Measurements from ENCODE around the gene FBXL7.

- TF ChIP-seq POLR2AphosphoS5 (IDR thresholded peaks at IDR 0.05): no peak
- TF ChIP-seq, protein P1, sequence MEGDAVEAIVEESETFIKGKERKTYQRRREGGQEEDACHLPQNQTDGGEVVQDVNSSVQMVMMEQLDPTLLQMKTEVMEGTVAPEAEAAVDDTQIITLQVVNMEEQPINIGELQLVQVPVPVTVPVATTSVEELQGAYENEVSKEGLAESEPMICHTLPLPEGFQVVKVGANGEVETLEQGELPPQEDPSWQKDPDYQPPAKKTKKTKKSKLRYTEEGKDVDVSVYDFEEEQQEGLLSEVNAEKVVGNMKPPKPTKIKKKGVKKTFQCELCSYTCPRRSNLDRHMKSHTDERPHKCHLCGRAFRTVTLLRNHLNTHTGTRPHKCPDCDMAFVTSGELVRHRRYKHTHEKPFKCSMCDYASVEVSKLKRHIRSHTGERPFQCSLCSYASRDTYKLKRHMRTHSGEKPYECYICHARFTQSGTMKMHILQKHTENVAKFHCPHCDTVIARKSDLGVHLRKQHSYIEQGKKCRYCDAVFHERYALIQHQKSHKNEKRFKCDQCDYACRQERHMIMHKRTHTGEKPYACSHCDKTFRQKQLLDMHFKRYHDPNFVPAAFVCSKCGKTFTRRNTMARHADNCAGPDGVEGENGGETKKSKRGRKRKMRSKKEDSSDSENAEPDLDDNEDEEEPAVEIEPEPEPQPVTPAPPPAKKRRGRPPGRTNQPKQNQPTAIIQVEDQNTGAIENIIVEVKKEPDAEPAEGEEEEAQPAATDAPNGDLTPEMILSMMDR (IDR thresholded peaks at IDR 0.05 in 8 of 11, conservative IDR thresholded peaks at IDR 0.05 in 3 of 11): no peak
- TF ChIP-seq POLR2A (IDR thresholded peaks at IDR 0.05): no peak
These were observed 77.9 kb downstream of the FBXL7 start for GRCh38 chr5:15577831-15578230.

Measured in spleen (tissue), 7 donors.